ENCODE data around the gene MYL7.
A peak's percentile ranks its signal among the peaks of the same experiment; 100 is the strongest.

MYL7 gene

GRCh38 chr7:44111761-44112160 lies 29.4 kb downstream of the MYL7 start:
- no peak for DNase-seq

- DNase-seq: no peak
Observed at GRCh38 chr7:44110719-44111635, 30.2 kb downstream of the MYL7 start.

- DNase-seq: no peak
Observed at GRCh38 chr7:44109991-44110390, 31.1 kb downstream of the MYL7 start.

DNA sequence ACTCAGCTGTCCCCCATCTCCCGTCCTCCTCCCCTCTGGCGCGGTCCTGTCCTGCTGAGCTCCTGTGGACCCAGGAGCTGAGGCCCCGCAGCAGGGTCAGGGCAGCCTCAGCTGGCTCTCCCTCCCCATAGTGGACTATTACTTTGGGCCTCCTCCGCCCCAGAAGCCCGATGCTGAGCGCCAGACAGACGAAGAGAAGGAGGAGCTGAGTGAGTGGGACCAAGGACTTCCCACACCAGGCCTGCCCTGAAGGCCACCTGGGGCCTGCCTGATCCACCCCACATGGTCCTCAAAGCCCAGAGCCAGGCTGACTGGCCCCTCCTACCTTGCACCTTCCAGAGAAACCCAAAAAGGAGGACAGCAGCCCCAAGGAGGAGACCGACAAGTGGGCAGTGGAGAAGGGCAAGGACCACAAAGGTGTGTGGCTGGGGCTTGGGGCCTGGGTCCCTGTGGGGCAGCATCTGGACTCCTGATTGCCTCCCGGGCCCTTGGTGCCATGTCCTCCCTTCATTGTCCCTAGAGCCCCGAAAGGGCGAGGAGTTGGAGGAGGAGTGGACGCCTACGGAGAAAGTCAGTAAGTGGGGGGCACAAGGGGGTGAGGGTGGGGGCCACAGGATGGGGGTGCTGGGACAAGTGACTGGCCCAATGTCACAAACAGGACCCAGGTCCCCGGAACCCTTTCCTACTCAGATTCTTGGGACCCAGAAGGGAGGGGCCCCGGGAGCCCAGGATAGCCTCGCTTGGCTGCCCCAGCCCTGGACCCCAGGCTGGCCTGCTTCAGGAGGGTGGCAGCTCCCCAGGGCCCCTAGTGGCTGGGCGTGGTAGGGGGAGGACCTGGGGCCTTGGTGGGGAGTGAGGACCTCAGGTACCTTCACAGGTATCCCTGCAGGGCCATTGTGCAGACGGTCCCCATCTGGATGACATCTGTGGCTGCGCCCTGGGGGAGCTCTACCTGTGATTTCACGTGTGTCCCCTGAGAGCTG lies 32.1 kb downstream of the MYL7 start:
- no peak for DNase-seq

DNA sequence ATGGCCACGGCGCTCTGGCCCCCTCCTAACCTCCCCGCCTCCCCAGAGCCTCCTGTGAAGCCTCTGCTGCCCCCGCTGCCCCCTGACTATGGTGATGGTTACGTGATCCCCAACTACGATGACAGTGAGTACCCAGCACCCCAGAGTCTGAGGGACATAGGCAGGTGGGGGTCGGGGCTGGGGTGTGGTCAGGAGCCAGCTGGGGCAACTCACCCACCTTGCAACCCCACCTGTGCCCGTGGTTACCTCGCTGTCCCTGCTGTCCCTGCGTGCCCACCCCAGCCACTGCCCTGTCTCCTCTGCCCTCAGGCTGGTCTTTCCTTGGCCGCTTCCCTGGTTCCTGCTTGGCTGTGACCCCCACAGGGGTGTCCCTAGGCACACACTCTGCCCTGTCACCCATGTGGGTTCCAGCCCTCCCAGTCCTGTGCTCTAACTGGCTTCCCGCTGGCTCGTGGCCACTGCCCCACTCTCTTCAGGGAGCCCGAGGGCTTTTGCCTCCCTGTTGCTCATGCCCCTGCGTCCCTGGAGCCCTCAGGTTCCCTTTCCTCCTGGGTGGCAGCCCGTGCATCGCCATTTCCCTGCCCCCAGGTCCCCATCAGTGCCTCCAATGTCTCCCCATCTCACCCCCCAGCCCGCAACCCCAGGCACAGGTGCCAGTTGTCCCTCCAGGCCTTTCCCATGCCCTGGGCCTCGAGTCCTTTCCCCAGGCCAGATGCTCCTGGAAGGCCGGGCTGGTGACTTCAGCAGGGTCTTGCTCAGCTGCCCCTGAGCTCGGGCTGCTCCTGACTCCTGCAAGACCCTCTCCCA lies 33.0 kb downstream of the MYL7 start:
- DNase-seq: no peak

DNA sequence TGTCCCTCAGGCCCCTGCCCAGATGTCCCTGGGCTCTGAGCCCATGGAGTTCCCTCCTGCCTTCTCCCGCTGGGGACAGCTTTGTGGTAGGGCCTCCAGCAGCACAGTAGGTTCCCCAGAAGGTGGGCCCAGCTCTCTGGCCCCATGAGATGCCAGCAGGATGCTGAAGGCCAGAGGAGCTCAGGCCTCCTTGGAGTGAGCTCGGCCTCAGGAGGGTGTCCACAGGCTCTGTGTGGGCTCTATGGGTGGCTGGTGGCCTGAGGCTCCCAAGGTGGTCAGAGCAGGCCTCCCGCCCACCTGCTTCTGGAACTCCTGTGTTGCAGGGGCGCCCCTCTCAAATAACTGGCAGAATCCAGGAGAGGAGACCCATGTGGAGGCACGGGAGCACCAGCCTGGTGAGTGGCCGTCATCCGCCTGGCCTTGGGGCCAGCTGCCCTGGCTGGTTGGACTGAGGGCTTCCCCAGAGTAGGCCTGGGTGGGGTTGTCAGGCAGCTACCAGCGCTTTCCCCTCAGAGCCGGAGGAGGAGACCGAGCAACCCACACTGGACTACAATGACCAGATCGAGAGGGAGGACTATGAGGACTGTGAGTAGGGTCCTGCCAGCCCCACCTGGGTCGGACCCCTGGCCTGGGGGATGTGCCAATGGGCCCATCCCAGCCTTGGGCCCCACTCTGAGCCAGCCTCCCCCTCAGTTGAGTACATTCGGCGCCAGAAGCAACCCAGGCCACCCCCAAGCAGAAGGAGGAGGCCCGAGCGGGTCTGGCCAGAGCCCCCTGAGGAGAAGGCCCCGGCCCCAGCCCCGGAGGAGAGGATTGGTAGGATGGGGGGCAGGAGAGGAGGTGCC lies 33.8 kb downstream of the MYL7 start:
- DNase-seq: no peak

- DNase-seq: no peak
Observed at GRCh38 chr7:44106311-44107065, 34.6 kb downstream of the MYL7 start.

DNA sequence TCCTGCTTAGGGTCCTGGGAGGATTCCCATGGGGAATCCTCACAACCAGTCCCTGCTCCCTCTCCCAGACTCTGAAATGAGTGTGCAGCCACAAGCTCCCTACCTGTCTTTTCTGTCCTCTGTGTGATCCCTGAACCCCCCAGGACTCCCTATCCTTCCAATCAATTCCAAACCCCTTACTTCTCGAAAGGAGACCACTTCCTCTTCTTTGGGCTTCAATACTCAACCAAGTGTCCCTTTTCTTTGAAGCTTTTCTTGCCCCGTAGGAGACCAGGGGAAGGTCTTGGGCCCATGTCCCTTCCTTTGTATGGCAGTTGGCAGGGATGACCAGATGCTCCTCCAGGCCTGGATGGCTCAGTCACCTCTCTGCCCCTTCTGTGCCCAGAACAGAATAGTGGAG lies 35.3 kb downstream of the MYL7 start:
- DNase-seq: no peak

DNA sequence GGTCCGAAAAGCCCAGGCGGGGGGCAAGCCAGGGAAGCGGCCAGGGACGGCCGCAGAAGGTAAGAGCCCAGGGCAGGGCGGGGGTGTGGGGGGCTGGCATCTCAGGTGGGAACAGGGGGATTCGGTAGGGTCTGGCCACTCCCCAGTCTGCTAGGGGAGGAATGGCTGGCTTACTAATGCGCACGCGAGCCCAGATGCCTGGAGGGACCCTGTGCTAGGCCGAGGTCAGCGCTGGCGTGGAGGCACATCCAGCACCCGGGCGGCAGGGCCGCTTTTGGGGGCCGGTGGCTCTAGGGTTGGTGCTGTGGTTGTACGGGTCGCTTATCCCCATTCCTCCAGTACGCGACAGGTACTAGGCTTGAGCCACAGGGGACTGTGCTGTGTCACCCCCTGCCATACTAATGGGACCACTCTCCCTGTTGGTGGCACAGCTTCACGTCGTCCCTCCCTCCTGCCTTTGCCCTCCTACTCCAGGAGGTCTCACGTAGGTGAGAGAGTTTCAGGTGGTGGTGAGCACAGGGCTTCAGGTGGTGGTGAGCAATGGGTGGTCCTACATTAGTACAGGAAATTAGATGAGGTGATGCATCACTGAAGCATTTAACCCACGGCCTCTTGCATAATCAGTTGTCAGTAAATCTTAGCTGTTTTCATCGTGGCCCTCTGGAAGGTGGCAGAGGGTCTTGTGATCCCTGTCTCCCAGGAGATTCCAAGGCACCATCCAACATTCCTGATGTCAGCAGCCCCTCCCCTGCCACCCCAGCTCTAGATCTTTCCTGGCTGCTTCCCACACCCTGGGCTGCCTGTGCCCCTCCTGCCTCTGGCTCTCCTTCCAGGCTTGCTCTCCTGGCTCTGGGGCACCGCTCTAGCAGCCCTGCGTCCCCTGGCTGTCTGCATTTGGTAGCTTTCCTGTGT lies 36.0 kb downstream of the MYL7 start:
- DNase-seq: no peak

DNA sequence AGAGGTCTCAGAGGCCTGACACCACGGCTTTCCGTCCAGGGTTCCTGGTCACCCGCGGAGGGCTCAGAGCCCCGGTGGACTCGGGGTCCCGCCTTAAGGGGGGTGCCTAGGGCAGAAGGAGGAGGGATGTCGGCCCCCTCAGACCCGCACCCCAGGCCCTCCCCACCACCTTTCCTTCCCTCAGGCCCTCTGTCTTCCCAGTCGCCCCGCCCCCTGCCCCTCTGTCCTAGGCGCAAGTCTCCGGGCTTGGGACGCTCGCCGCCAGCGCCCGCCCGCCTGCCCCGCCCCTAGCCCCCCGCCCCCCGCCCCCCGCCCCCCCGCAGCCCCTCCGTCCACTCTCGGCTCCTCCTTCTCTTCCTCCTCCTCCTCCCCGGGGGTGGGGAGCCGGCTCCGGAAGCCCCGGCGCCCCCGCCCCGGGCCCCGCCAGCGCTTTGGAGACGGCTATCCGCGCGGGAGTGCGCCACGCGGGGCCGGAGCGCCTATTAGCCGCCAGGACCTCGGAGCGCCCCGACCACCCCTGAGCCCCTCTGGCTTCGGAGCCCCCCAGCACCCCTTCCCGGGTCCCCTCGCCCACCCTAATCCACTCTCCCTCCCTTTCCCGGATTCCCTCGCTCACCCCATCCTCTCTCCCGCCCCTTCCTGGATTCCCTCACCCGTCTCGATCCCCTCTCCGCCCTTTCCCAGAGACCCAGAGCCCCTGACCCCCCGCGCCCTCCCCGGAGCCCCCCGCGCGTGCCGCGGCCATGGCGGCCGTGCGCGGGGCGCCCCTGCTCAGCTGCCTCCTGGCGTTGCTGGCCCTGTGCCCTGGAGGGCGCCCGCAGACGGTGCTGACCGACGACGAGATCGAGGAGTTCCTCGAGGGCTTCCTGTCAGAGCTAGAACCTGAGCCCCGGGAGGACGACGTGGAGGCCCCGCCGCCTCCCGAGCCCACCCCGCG lies 36.9 kb downstream of the MYL7 start, which contains the start of gene AEBP1:
AEBP1 (plus strand) TSS at position 423 of the 937 bp plus-strand sequence; CDS start at position 744, 321 bp downstream.
- peak in 3 of 4 experiments; percentile 17 to 44 (median 32) for DNase-seq

- DNase-seq: no peak
Observed at GRCh38 chr7:44103566-44103922, 37.6 kb downstream of the MYL7 start.

- no peak for DNase-seq
Observed at GRCh38 chr7:44102846-44103565, 38.1 kb downstream of the MYL7 start.

- no peak for DNase-seq
Observed at GRCh38 chr7:44101966-44102845, 38.9 kb downstream of the MYL7 start.

DNA sequence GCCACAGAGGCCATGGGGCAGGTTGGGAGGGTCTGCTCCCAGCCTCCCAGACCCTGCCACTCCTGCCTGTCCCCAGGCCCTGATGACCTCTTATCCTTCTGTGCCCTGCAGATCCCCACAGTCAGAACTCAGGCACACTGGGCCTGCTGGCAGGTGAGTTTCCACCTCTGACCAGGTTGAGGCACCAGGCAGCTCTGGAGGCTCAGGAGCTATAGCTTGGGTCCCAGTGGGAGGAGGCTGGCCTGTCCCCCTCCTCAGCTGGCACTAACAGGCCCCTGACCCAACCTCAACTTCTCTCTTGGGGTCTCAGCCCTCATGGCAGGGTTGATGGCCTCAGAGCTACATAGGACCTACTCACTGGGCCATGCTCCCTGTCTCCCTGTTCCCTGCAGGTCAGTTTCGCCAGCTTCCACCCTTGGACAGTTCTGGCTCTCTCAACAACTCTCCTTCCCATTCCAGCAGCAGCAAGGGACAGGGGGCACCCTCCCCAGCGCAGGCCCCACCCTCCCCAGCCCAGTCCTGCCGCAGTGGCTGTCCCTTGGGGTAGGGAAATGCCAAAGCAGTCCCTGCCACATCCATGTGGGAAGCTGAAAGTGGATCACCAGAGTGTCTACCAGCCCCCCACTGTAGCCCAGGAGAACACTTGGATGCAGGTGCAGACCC lies 39.7 kb downstream of the MYL7 start:
- no peak for DNase-seq

DNA sequence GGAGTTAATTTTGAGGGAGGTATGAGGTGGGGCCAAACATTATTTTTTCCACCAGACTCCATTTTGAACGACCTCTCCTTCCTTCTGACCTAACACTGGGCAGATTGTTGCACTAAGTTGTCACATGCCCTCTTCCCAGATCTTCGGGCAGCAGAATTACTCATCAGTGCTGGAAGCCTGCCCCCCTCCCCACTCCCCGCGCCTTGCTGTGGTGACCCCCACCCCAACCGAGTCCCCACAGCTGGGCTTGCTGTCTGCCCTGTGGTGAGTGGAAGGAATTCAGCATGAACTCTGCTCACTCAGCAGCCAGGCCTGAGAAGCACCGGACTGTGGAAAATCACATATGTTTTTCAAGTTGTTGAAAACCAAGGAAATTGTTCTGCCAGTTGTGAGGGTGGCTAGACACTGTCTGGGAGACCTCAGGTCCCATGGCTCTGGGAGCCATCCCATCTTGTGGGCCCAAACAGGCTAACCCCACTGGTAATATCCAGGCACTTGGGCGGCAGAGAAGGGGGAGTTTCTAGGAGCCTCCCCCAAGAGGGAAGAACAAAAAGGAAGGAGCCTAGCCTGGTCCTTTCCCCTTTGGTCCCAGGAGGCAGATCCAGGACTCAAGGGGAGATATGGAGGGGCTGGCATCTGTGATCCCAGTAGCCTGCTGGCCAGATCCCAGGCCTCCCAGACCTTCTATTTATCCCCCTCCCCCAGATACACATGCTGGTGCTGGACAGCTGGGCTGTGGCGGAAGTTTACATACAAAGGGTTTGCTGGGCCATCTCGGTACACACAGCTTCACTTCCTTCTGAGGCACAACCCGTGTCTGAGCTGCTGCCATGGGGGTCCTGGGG lies 40.5 kb downstream of the MYL7 start:
- no peak for DNase-seq
